ENCODE results near the gene FLT3LG. TPM values are rescaled to one million over a fixed set of nuclear protein-coding genes. Genes with fewer than 3 reads are reported as not detected.

FLT3LG gene
- total and polyA plus RNA-seq, 9 of the 15 experiments (the other 6 are each of a cell fraction or from before 2014, with no cell fraction given): 0.31 to 6.4 (median 1.1) TPM

- FAIRE-seq: peak; percentile 88
- intact Hi-C loops (cut with micrococcal nuclease): no loop called here
- 37% methylated on average over 38 of the region's 42 CpGs for WGBS (ENCODE audit: insufficient coverage, low coverage, missing lambda C conversion rate)
- Histone ChIP-seq H3K36me3 (ENCODE audit: control insufficient read depth, insufficient read depth, low read length) (no peaks in the 10 kb centered on the region), H2AFZ (ENCODE audit: low read depth, low read length) (peak overlapping the region; percentile 93), H3K9me3 (replicated peaks; ENCODE audit: control insufficient read depth, insufficient read depth, low read depth, low read length) (no peaks in the 10 kb centered on the region), H3K27ac (ENCODE audit: extremely low read depth, low read depth, low read length) (peak overlapping the region; percentile 60), H3K4me1 (replicated peaks in 1 of 2; ENCODE audit: control insufficient read depth in 2 of 2, insufficient read depth in 2 of 2, low read length in 2 of 2) (peaks cover 29 to 57% of the 10 kb centered on the region in 2 experiments; a peak in 4 of 5 replicates), H3K9me1 (ENCODE audit: control insufficient read depth, insufficient read depth, low read length) (no peaks in the 10 kb centered on the region), H3K79me2 (ENCODE audit: control insufficient read depth, insufficient read depth, low read length) (no peaks in the 10 kb centered on the region), H3K4me2 (ENCODE audit: insufficient read depth, low read length) (peak overlapping the region; percentile 73), H3K27me3 (ENCODE audit: control insufficient read depth in 2 of 2, insufficient read depth in 2 of 2, low read length in 2 of 2) (peaks cover 7 to 19% of the 10 kb centered on the region in 2 experiments; a peak in 4 of 5 replicates), H3K9ac (ENCODE audit: insufficient read depth in 1 of 2, low read depth in 2 of 2, low read length in 2 of 2) (peak overlapping the region; percentile 49 to 80; a peak in 3 of 4 replicates), H4K20me1 (replicated peaks; ENCODE audit: control insufficient read depth, insufficient read depth, low read length) (no peaks in the 10 kb centered on the region), H3K4me3 (peak overlapping the region; percentile 22)
- ChIA-PET POLR2A (interaction anchor here (0.9 to 1.6 kb wide), 3 partner anchors 14 to 52 kb away, joined by 3 to 6 read pairs (median 4); no protein-coding TSS in a partner anchor), CTCF (ENCODE audit: low intra/inter-chr PET ratio) (no interaction called here)
- DNase-seq (ENCODE audit: extremely low read depth in 1 of 4, low spot score in 3 of 4): peak; percentile 87 to 93 (median 88)
- in situ Hi-C loops (cut with MboI): loop anchor here (5.0 kb wide), 1 partner anchor 44 kb away; no protein-coding TSS in a partner anchor
- no TSS peak for BruUV-seq (replicated peaks)
- ATAC-seq: peak; percentile 86
- TF ChIP-seq, protein P1, sequence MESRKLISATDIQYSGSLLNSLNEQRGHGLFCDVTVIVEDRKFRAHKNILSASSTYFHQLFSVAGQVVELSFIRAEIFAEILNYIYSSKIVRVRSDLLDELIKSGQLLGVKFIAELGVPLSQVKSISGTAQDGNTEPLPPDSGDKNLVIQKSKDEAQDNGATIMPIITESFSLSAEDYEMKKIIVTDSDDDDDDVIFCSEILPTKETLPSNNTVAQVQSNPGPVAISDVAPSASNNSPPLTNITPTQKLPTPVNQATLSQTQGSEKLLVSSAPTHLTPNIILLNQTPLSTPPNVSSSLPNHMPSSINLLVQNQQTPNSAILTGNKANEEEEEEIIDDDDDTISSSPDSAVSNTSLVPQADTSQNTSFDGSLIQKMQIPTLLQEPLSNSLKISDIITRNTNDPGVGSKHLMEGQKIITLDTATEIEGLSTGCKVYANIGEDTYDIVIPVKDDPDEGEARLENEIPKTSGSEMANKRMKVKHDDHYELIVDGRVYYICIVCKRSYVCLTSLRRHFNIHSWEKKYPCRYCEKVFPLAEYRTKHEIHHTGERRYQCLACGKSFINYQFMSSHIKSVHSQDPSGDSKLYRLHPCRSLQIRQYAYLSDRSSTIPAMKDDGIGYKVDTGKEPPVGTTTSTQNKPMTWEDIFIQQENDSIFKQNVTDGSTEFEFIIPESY (CRISPR knock-in tag; IDR thresholded peaks at IDR 0.05): peak; percentile 56; the same call in 1 of the 2 replicates
- TF ChIP-seq ZNF592 (IDR thresholded peaks at IDR 0.05) (no peak), POLR2H (tag; IDR thresholded peaks at IDR 0.05; ENCODE audit: low read depth) (no peak), SMC3 (conservative IDR thresholded peaks at IDR 0.05; ENCODE audit: insufficient read depth, low read depth, low read length) (0 out of 2 replicates have a peak, but pooled peaks have one; percentile 4), NCOR1 (IDR thresholded peaks at IDR 0.05) (no peak)
- TF ChIP-seq, protein P2, sequence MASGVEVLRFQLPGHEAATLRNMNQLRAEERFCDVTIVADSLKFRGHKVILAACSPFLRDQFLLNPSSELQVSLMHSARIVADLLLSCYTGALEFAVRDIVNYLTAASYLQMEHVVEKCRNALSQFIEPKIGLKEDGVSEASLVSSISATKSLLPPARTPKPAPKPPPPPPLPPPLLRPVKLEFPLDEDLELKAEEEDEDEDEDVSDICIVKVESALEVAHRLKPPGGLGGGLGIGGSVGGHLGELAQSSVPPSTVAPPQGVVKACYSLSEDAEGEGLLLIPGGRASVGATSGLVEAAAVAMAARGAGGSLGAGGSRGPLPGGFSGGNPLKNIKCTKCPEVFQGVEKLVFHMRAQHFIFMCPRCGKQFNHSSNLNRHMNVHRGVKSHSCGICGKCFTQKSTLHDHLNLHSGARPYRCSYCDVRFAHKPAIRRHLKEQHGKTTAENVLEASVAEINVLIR (CRISPR knock-in tag; IDR thresholded peaks at IDR 0.05): 0 out of 2 replicates have a peak, but pooled peaks have one; percentile 45
- TF ChIP-seq, protein P3, sequence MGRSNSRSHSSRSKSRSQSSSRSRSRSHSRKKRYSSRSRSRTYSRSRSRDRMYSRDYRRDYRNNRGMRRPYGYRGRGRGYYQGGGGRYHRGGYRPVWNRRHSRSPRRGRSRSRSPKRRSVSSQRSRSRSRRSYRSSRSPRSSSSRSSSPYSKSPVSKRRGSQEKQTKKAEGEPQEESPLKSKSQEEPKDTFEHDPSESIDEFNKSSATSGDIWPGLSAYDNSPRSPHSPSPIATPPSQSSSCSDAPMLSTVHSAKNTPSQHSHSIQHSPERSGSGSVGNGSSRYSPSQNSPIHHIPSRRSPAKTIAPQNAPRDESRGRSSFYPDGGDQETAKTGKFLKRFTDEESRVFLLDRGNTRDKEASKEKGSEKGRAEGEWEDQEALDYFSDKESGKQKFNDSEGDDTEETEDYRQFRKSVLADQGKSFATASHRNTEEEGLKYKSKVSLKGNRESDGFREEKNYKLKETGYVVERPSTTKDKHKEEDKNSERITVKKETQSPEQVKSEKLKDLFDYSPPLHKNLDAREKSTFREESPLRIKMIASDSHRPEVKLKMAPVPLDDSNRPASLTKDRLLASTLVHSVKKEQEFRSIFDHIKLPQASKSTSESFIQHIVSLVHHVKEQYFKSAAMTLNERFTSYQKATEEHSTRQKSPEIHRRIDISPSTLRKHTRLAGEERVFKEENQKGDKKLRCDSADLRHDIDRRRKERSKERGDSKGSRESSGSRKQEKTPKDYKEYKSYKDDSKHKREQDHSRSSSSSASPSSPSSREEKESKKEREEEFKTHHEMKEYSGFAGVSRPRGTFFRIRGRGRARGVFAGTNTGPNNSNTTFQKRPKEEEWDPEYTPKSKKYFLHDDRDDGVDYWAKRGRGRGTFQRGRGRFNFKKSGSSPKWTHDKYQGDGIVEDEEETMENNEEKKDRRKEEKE (IDR thresholded peaks at IDR 0.05; ENCODE audit: borderline replicate concordance in 1 of 2, control insufficient read depth in 1 of 2, low read depth in 2 of 2, low read length in 1 of 2): no peak
- TF ChIP-seq, protein P4, sequence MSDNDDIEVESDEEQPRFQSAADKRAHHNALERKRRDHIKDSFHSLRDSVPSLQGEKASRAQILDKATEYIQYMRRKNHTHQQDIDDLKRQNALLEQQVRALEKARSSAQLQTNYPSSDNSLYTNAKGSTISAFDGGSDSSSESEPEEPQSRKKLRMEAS (CRISPR knock-in tag; IDR thresholded peaks at IDR 0.05): peak; percentile 80
These were observed 37.5 kb upstream of the FLT3LG start for GRCh38 chr19:49436381-49437017.
